HFFc6 (cell line): ENCODE measurements around the gene COL28A1. TPM values are rescaled to one million over a fixed set of nuclear protein-coding genes. Genes with fewer than 3 reads are reported as not detected.
"Not testable (repeated sequence)": the region's sequence is repeated elsewhere in the genome, so short reads cannot be mapped to it uniquely, and the experiment has no call there.

Source experiments
- DNase-seq: peaks from one replicate; pipeline ENCODE4 v3.0.0-alpha.2; 2018
- H3K27ac Mint-ChIP-seq: 2 replicates; pipeline ENCODE4 v1.8.0; 2020; ENCODE audit warnings: mild to moderate bottlenecking, mixed read lengths
- H3K27me3 Mint-ChIP-seq: 2 replicates; pipeline ENCODE4 v1.8.0; 2021; ENCODE audit warnings: mild to moderate bottlenecking, moderate library complexity, mixed read lengths; ENCODE audit not compliant: insufficient read depth
- H3K36me3 Mint-ChIP-seq: 2 replicates; pipeline ENCODE4 v1.8.0; 2021; ENCODE audit warnings: low read depth, mixed read lengths
- H3K4me1 Mint-ChIP-seq: 2 replicates; pipeline ENCODE4 v1.8.0; 2020; ENCODE audit warnings: low read depth, mixed read lengths
- H3K4me3 Mint-ChIP-seq: 2 replicates; pipeline ENCODE4 v1.8.0; 2020; ENCODE audit warnings: mild to moderate bottlenecking, moderate library complexity, mixed read lengths
- H3K9me3 Mint-ChIP-seq: 2 replicates; pipeline ENCODE4 v1.8.0; 2020; ENCODE audit warnings: mild to moderate bottlenecking, mixed read lengths
- CTCF ChIP-seq: fragments of 200-600 bp; sonication (generic); IDR thresholded peaks from 2 replicates; pipeline ENCODE4 v1.5.0; 2021; ENCODE audit warnings: antibody characterized with exemption, mild to moderate bottlenecking
- total RNA-seq, 6 experiments: library from RNA; stranded (reverse); fragmentation: NEBNext Ultra II Directional; extraction: Animal tissue kit (Norgen Biotek cat#: 25700); gene quantifications; 2 replicates in 1 of 6; 3 replicates in 5 of 6; pipeline ENCODE4 v1.2.3, GENCODE V29; 2021

COL28A1 gene
- total RNA-seq, 6 experiments from 2014 or later = 0.07 to 0.14 TPM; not detected in 4

- DNase-seq = no peak
- H3K36me3 Mint-ChIP-seq = peaks cover 19% of the 10 kb centered on the region; the same call in 1 of the 2 replicates
- H3K4me1 Mint-ChIP-seq = peaks cover 19% of the 10 kb centered on the region
- H3K9me3 Mint-ChIP-seq = peaks cover 22% of the 10 kb centered on the region; the same call in 1 of the 2 replicates
- TF ChIP-seq CTCF = no peak
- no peaks in the 10 kb centered on the region for H3K27me3 Mint-ChIP-seq
- H3K4me3 Mint-ChIP-seq = no peak overlapping the region
- H3K27ac Mint-ChIP-seq = no peak overlapping the region
Measured at GRCh38 chr7:7486362-7486761, 49.3 kb downstream of the COL28A1 start.

DNA sequence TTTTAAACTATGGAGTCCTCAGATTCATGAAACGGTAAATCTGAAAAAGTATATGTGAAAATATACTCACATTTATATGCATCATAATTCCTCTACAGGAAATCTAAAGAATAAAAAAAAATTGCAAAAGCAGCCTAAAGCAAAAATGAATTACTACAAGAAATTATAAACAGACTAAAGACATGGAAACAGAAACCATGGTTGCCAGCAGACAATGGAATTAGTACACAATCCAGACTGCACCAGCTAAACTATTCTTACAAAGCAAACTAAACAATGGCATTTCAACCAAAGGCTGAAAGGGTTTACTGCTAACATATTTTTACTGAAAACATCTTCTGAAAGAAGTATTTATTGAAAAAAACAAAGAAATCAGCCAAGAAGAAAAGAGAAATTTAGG, 51.6 kb downstream of the COL28A1 start:
- no peak overlapping the region for H3K4me3 Mint-ChIP-seq
- H3K4me1 Mint-ChIP-seq = peaks cover 4% of the 10 kb centered on the region; the same call in 1 of the 2 replicates
- no peaks in the 10 kb centered on the region for H3K27me3 Mint-ChIP-seq
- H3K9me3 Mint-ChIP-seq = peaks cover 22% of the 10 kb centered on the region; the same call in 1 of the 2 replicates
- TF ChIP-seq CTCF = no peak
- H3K36me3 Mint-ChIP-seq = peaks cover 19% of the 10 kb centered on the region; the same call in 1 of the 2 replicates
- no peak overlapping the region for H3K27ac Mint-ChIP-seq
- no peak for DNase-seq

- no peak for TF ChIP-seq CTCF
- no peak overlapping the region for H3K4me3 Mint-ChIP-seq
- H3K4me1 Mint-ChIP-seq = peaks cover 6% of the 10 kb centered on the region; the same call in 1 of the 2 replicates
- no peaks in the 10 kb centered on the region for H3K27me3 Mint-ChIP-seq
- H3K36me3 Mint-ChIP-seq = peaks cover 12% of the 10 kb centered on the region
- peaks cover 21% of the 10 kb centered on the region for H3K9me3 Mint-ChIP-seq
- DNase-seq = no peak
- H3K27ac Mint-ChIP-seq = no peak overlapping the region
Measured at GRCh38 chr7:7481802-7482201, 53.9 kb downstream of the COL28A1 start.

- TF ChIP-seq CTCF = no peak
- Mint-ChIP-seq H3K4me3 (no peak overlapping the region), H3K27ac (no peak overlapping the region), H3K36me3 (peaks cover 4% of the 10 kb centered on the region), H3K9me3 (peaks cover 18% of the 10 kb centered on the region), H3K27me3 (no peaks in the 10 kb centered on the region), H3K4me1 (peaks cover 20% of the 10 kb centered on the region; the same call in 1 of the 2 replicates)
- no peak for DNase-seq
Measured at GRCh38 chr7:7479275-7479805, 56.3 kb downstream of the COL28A1 start.

GRCh38 chr7:7478569-7478968, 57.1 kb downstream of the COL28A1 start:
- no peak overlapping the region for H3K4me3 Mint-ChIP-seq
- H3K27me3 Mint-ChIP-seq = no peaks in the 10 kb centered on the region
- H3K4me1 Mint-ChIP-seq = peaks cover 20% of the 10 kb centered on the region; the same call in 1 of the 2 replicates
- peaks cover 12% of the 10 kb centered on the region for H3K9me3 Mint-ChIP-seq
- H3K36me3 Mint-ChIP-seq = no peaks in the 10 kb centered on the region; the same call in none of the 2 replicates
- no peak for DNase-seq
- H3K27ac Mint-ChIP-seq = no peak overlapping the region
- TF ChIP-seq CTCF = no peak

DNA sequence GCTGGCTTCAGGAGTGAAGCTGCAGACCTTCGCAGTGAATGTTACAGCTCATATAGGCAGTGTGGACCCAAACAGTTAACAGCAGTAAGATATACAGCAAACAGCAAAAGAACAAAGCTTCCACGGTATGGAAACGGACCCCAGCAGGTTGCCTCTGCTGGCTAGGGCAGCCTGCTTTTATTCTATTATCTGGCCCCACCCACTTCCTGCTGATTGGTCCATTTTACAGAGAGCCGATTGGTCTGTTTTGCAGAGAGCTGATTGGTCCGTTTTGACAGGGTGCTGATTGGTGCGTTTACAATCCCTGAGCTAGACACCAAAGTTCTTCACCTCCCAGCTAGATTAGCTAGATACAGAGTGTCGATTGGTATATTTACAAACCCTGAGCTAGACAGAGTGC, 58.0 kb downstream of the COL28A1 start:
- H3K27me3 Mint-ChIP-seq, H3K27ac Mint-ChIP-seq, H3K36me3 Mint-ChIP-seq, DNase-seq, H3K4me3 Mint-ChIP-seq: not testable (repeated sequence)
- Mint-ChIP-seq H3K4me1 (peaks cover 20% of the 10 kb centered on the region; the same call in 1 of the 2 replicates), H3K9me3 (peaks cover 10% of the 10 kb centered on the region)
